Muscle of leg (tissue), 11 donors: Measurements from ENCODE around the gene C6orf163. TPM values are rescaled to one million over a fixed set of nuclear protein-coding genes. Genes with fewer than 3 reads are reported as not detected.

Source experiments
- DNase-seq: peaks from one replicate; pipeline ENCODE4 v3.0.0; 2013
- H3K27ac ChIP-seq: one replicate; pipeline ENCODE4 v1.5.1; 2013; ENCODE audit warnings: mild to moderate bottlenecking, low read length, control low read depth
- H3K27me3 ChIP-seq: one replicate; pipeline ENCODE4 v1.6.1; 2013; ENCODE audit warnings: low read length; ENCODE audit not compliant: control insufficient read depth, insufficient read depth
- H3K36me3 ChIP-seq: one replicate; pipeline ENCODE4 v1.6.1; 2013; ENCODE audit warnings: low read length; ENCODE audit not compliant: control insufficient read depth, insufficient read depth
- H3K4me1 ChIP-seq: one replicate; pipeline ENCODE4 v1.6.1; 2013; ENCODE audit warnings: low read length; ENCODE audit not compliant: control insufficient read depth, insufficient read depth
- H3K4me3 ChIP-seq: one replicate; pipeline ENCODE4 v1.5.1; 2013; ENCODE audit warnings: low read length, control low read depth
- H3K9me3 ChIP-seq: replicated peaks from 2 replicates; pipeline ENCODE4 v1.6.1; 2013; ENCODE audit warnings: low read depth, low read length; ENCODE audit not compliant: control insufficient read depth
- WGBS: methylation state at CpG from one replicate; pipeline ENCODE4 v1.1.5; 2013; ENCODE audit warnings: missing lambda C conversion rate; ENCODE audit not compliant: insufficient coverage; 5-methylcytosine and 5-hydroxymethylcytosine counted together
- polyA plus RNA-seq, 8 donors: library from polyadenylated mRNA; unstranded; fragments of 120-200 nt; gene quantifications; one replicate each; pipeline versions ENCODE4 v1.2.1 to v1.2.3, GENCODE V29; 2013; ENCODE audit warnings: inconsistent platforms in 1 of 8, low replicate concordance in 1 of 8; ENCODE audit not compliant: insufficient read length in 8 of 8, insufficient read depth in 1 of 8
- total RNA-seq: library from RNA; stranded (reverse); fragments of 120-200 nt; gene quantifications from one replicate; pipeline ENCODE4 v1.2.4, GENCODE V29; 2013

The C6orf163 gene
- total and polyA plus RNA-seq, 9 donors, result 0.83 to 3.8 (median 1.5) TPM

- peak within 1 kb of the TSS; percentile 94 for H3K4me3 ChIP-seq
- no peaks in the 10 kb centered on the region for H3K9me3 ChIP-seq
- WGBS, result under 1% methylated on average over 67 of the region's 82 CpGs
- H3K4me1 ChIP-seq, result no peaks in the 10 kb centered on the region
- H3K36me3 ChIP-seq, result no peaks in the 10 kb centered on the region
- peak within 1 kb of the TSS; percentile 92 for H3K27ac ChIP-seq
- DNase-seq, result peak; percentile 85
- peaks cover 2% of the 10 kb centered on the region for H3K27me3 ChIP-seq
These were observed 63.5 kb downstream of the C6orf163 start, which contains the start of gene CFAP206 for GRCh38 chr6:87407901-87408720. CFAP206 (plus strand) TSS chr6:87407972; CDS start chr6:87409840, 1,868 bp downstream.

GRCh38 chr6:87408721-87409155 is 64.1 kb downstream of the C6orf163 start:
- no peak for DNase-seq
- H3K4me1 ChIP-seq, result no peaks in the 10 kb centered on the region
- H3K27me3 ChIP-seq, result peaks cover 2% of the 10 kb centered on the region
- no peaks in the 10 kb centered on the region for H3K9me3 ChIP-seq
- peak overlapping the region; percentile 94 for H3K4me3 ChIP-seq
- no CpG with 5 or more reads among the region's 5 CpGs for WGBS
- no peaks in the 10 kb centered on the region for H3K36me3 ChIP-seq
- H3K27ac ChIP-seq, result peak overlapping the region; percentile 82

Other genes with a start within 250 kb of the C6orf163 start
- 4.3 TPM for gene CGA, start 249.7 kb upstream of the C6orf163 start, total RNA-seq
- 1 to 10 TPM in 4 of 8 donors, under 1 TPM in 4; 0.50 to 5.0 (median 0.98) TPM for gene CGA, start 249.7 kb upstream of the C6orf163 start, polyA plus RNA-seq
- gene ZNF292, start 189.2 kb upstream of the C6orf163 start, total RNA-seq, result 32.9 TPM
- 10 to 100 TPM; 14.0 to 23.8 (median 19.6) TPM for gene ZNF292, start 189.2 kb upstream of the C6orf163 start, polyA plus RNA-seq
- 10.4 TPM for gene SMIM8, start 22.2 kb upstream of the C6orf163 start, total RNA-seq
- gene SMIM8, start 22.2 kb upstream of the C6orf163 start, polyA plus RNA-seq, result 10 to 100 TPM in 5 of 8 donors, 1 to 10 TPM in 3; 9.1 to 14.1 (median 10.7) TPM
- gene GJB7, start 15.5 kb upstream of the C6orf163 start, total RNA-seq, result not detected
- under 1 TPM in 3 of 8 donors, not detected in 5; 0.11 to 0.91 (median 0.17) TPM for gene GJB7, start 15.5 kb upstream of the C6orf163 start, polyA plus RNA-seq
- 0.22 TPM for gene CFAP206, start 63.2 kb downstream of the C6orf163 start, total RNA-seq
- under 1 TPM in 7 of 8 donors, not detected in 1; 0.09 to 0.30 (median 0.16) TPM for gene CFAP206, start 63.2 kb downstream of the C6orf163 start, polyA plus RNA-seq
- 15.0 TPM for gene SLC35A1, start 128.2 kb downstream of the C6orf163 start, total RNA-seq
- gene SLC35A1, start 128.2 kb downstream of the C6orf163 start, polyA plus RNA-seq, result 10 to 100 TPM; 16.6 to 22.3 (median 18.4) TPM
- 51.1 TPM for gene RARS2, start 245.2 kb downstream of the C6orf163 start, total RNA-seq
- gene RARS2, start 245.2 kb downstream of the C6orf163 start, polyA plus RNA-seq, result 10 to 100 TPM; 38.7 to 51.6 (median 42.6) TPM
- 29.1 TPM for gene ORC3, start 245.3 kb downstream of the C6orf163 start, total RNA-seq
- 10 to 100 TPM; 20.2 to 26.5 (median 23.7) TPM for gene ORC3, start 245.3 kb downstream of the C6orf163 start, polyA plus RNA-seq